GM12892 (cell line): ENCODE data around the gene KCNJ12.
"Not testable (repeated sequence)": the region's sequence is repeated elsewhere in the genome, so short reads cannot be mapped to it uniquely, and the experiment has no call there.

ENCODE experiments used
- POLR2AphosphoS5 ChIP-seq: IDR thresholded peaks from 2 replicates; pipeline ENCODE4 v1.6.1; 2011; ENCODE audit warnings: low read depth, low read length, control low read depth
- TAF1 ChIP-seq: IDR thresholded peaks from 2 replicates; pipeline ENCODE4 v1.6.1; 2011; ENCODE audit warnings: low read depth, mild to moderate bottlenecking, control low read depth, low read length, borderline replicate concordance

DNA sequence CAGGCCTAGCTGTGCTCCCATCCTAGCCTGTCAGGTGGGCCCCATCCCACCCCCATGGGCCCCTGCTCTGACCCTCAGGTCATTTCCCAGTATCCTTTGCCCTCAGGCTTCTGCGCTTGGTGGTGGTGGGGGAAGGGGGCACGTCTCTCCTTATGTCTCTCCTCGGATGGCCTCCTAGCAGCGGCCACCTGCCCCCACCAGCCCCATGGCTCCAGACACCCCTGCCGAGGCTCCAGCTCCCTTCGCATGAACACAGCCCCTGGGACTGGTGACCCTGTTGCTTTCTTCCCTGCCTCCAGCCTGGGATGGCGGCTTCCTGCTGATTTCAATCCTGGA, 27.3 kb upstream of the KCNJ12 start:
- TF ChIP-seq POLR2AphosphoS5, TAF1: not testable (repeated sequence)
